GM20431 (cell line): ENCODE data around the gene SOBP.

Experiments used
- in situ Hi-C: fragments of 300-500 bp; cut with MseI, MboI; formaldehyde crosslinking; loops from one replicate; pipeline ENCODE4 v1.15.0; 2020; ENCODE audit warnings: low sequenced_read_pairs; ENCODE audit not compliant: unreplicated experiment

The SOBP gene

GRCh38 chr6:107668743-107669474 is 179.0 kb downstream of the SOBP start:
- in situ Hi-C loops, result no loop called here

- in situ Hi-C loops, result no loop called here
Measured at GRCh38 chr6:107670792-107671199, 180.9 kb downstream of the SOBP start.

- in situ Hi-C loops, result no loop called here
Measured at GRCh38 chr6:107673076-107673494, 183.2 kb downstream of the SOBP start.

- in situ Hi-C loops, result no loop called here
Measured at GRCh38 chr6:107674995-107675738, 185.2 kb downstream of the SOBP start.

- in situ Hi-C loops, result no loop called here
Measured at GRCh38 chr6:107676042-107676441, 186.1 kb downstream of the SOBP start.

- in situ Hi-C loops, result no loop called here
Measured at GRCh38 chr6:107677399-107677798, 187.5 kb downstream of the SOBP start.

- in situ Hi-C loops, result no loop called here
Measured at GRCh38 chr6:107679457-107679856, 189.5 kb downstream of the SOBP start.

GRCh38 chr6:107682721-107683120 is 192.8 kb downstream of the SOBP start:
- in situ Hi-C loops, result no loop called here

- in situ Hi-C loops, result no loop called here
Measured at GRCh38 chr6:107683183-107683582, 193.3 kb downstream of the SOBP start.

- in situ Hi-C loops, result no loop called here
Measured at GRCh38 chr6:107684996-107685395, 195.1 kb downstream of the SOBP start.

GRCh38 chr6:107689190-107689589 is 199.3 kb downstream of the SOBP start:
- in situ Hi-C loops, result no loop called here

- in situ Hi-C loops, result no loop called here
Measured at GRCh38 chr6:107689951-107690642, 200.2 kb downstream of the SOBP start.

GRCh38 chr6:107690643-107691061 is 200.7 kb downstream of the SOBP start:
- in situ Hi-C loops, result no loop called here

GRCh38 chr6:107691062-107691751 is 201.3 kb downstream of the SOBP start:
- in situ Hi-C loops, result no loop called here

GRCh38 chr6:107692351-107692750 is 202.4 kb downstream of the SOBP start:
- in situ Hi-C loops, result no loop called here

- in situ Hi-C loops, result no loop called here
Measured at GRCh38 chr6:107695061-107695720, 205.3 kb downstream of the SOBP start.

- in situ Hi-C loops, result no loop called here
Measured at GRCh38 chr6:107697682-107698081, 207.8 kb downstream of the SOBP start.

- in situ Hi-C loops, result no loop called here
Measured at GRCh38 chr6:107698146-107698545, 208.2 kb downstream of the SOBP start.

- in situ Hi-C loops, result no loop called here
Measured at GRCh38 chr6:107699254-107699653, 209.3 kb downstream of the SOBP start.
